Panc1 (cell line): ENCODE measurements around the gene CENPC. TPM values are rescaled to one million over a fixed set of nuclear protein-coding genes. Genes with fewer than 3 reads are reported as not detected.

ENCODE experiments used
- ATAC-seq: fragments of 200-7000 bp; cut with Tn5 transposase; 2 replicates; pipeline ENCODE4 v1.9.1; 2020; ENCODE audit warnings: mild to moderate bottlenecking, moderate library complexity
- BruUV-seq: library from RNA; stranded (reverse); fragments of 400-500 nt; replicated peaks from 2 replicates; lab custom pipeline; 2021; lab: Mats Ljungman, UMichigan
- CTCF ChIA-PET: fragments of 300-600 bp; sonication (Branson Sonifier 250); formaldehyde crosslinking; loops from one replicate; lab custom pipeline; 2022; ENCODE audit warnings: antibody characterized with exemption; lab: Charles Lee
- POLR2A ChIA-PET: fragments of 300-600 bp; sonication (Branson Sonifier 250); formaldehyde crosslinking; loops from one replicate; lab custom pipeline; 2022; ENCODE audit warnings: antibody characterized with exemption; lab: Charles Lee
- DNase-seq: peaks from one replicate; pipeline ENCODE4 v3.0.0-alpha.2; 2010; ENCODE audit warnings: low read depth, low spot score
- H3K27ac ChIP-seq: 2 replicates; pipeline ENCODE4 v1.5.1; 2011; ENCODE audit warnings: mild to moderate bottlenecking, low read length, inconsistent platforms
- H3K27me3 ChIP-seq: fragments of 200-500 bp; sonication (Bioruptor generic); 2 replicates; pipeline ENCODE4 v1.6.0; 2014; ENCODE audit warnings: low read length, inconsistent platforms; ENCODE audit not compliant: control insufficient read depth, insufficient read depth
- H3K36me3 ChIP-seq: fragments of 200-500 bp; sonication (Bioruptor generic); 2 replicates; pipeline ENCODE4 v1.5.1; 2014; ENCODE audit warnings: inconsistent platforms, mild to moderate bottlenecking, low read length, moderate library complexity; ENCODE audit not compliant: control insufficient read depth, insufficient read depth
- H3K4me1 ChIP-seq: 2 replicates; pipeline ENCODE4 v1.5.1; 2011; ENCODE audit warnings: inconsistent platforms, mild to moderate bottlenecking, low read length, moderate library complexity; ENCODE audit not compliant: control insufficient read depth, insufficient read depth
- H3K4me3 ChIP-seq, 2 experiments: 2 replicates each; pipeline ENCODE4 v1.5.1; 2011 to 2012; ENCODE audit warnings: low read depth in 2 of 2, low read length in 2 of 2, mild to moderate bottlenecking in 2 of 2, inconsistent platforms in 1 of 2, moderate library complexity in 1 of 2
- H3K9me3 ChIP-seq: fragments of 200-500 bp; sonication (Bioruptor generic); 2 replicates; pipeline ENCODE4 v1.5.1; 2014; ENCODE audit warnings: low read depth, mild to moderate bottlenecking, inconsistent platforms, low read length, moderate library complexity; ENCODE audit not compliant: control insufficient read depth, insufficient read depth
- POLR2AphosphoS5 ChIP-seq: IDR thresholded peaks from 2 replicates; pipeline ENCODE4 v1.6.1; 2012; ENCODE audit warnings: mild to moderate bottlenecking, low read depth, low read length, moderate library complexity
- SIN3A ChIP-seq: IDR thresholded peaks from 2 replicates; pipeline ENCODE4 v1.6.1; 2012; ENCODE audit warnings: low read depth, mild to moderate bottlenecking, low read length, moderate library complexity, borderline replicate concordance; ENCODE audit not compliant: insufficient read depth
- TCF7L2 ChIP-seq: IDR thresholded peaks from 2 replicates; pipeline ENCODE4 v1.6.1; 2011; ENCODE audit warnings: mild to moderate bottlenecking, low read depth, low read length, inconsistent platforms
- in situ Hi-C: cut with HindIII; loops from 2 replicates; pipeline ENCODE4 v1.10.0; 2016; ENCODE audit warnings: low sequenced_read_pairs, low pct_unique_long_range_greater_than_20kb
- intact Hi-C: fragments of 100-400 bp; cut with micrococcal nuclease; formaldehyde crosslinking; loops from one replicate; pipeline ENCODE4 v1.10.0; 2022; ENCODE audit not compliant: unreplicated experiment
- total RNA-seq: library from RNA; stranded (reverse); gene quantifications from one replicate; pipeline ENCODE4 v1.2.1, GENCODE V29; 2021; ENCODE audit not compliant: unreplicated experiment
- TF ChIP-seq, protein P1 (sequence below), 2 experiments: IDR thresholded peaks; 2 replicates each; pipeline ENCODE4 v1.6.1; 2011 to 2012; ENCODE audit warnings: low read depth in 2 of 2, control low read depth in 1 of 2, low read length in 1 of 2, mild to moderate bottlenecking in 1 of 2, moderate library complexity in 1 of 2; ENCODE audit not compliant: insufficient read depth in 1 of 2
- TF ChIP-seq, protein P2 (sequence below): fragments of 450-650 bp; IDR thresholded peaks from 2 replicates; pipeline ENCODE4 v1.5.1; 2017; ENCODE audit warnings: mild to moderate bottlenecking

CENPC gene
- total RNA-seq, 1 experiment from 2014 or later, result 10.1 TPM

DNA sequence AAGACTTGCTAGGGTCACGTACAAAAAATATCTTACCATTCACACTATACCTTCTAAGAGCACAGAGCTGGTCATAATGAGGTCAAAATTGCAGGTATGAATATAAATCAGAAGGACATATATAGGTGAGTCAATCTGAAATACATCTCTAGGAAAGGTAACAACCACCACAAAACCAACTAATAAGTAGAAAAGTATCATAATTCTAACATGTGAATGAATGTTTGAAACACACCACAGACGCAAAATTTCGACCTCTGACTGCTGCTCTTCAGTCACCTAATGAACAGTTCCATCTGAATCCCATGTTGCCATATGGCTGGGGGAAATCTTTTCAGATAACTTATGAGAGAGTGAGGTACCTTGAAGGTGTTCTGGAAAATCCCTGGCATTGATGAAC is 35.3 kb upstream of the CENPC start:
- H3K4me1 ChIP-seq, result no peaks in the 10 kb centered on the region
- ATAC-seq, result no peak
- ChIA-PET POLR2A (no interaction called here), CTCF (no interaction called here)
- no peak overlapping the region for H3K27ac ChIP-seq
- H3K36me3 ChIP-seq, result no peaks in the 10 kb centered on the region
- no TSS peak for BruUV-seq
- intact Hi-C loops, result no loop called here
- in situ Hi-C loops, result no loop called here
- no peak overlapping the region for H3K4me3 ChIP-seq
- no peak for DNase-seq
- H3K9me3 ChIP-seq, result no peaks in the 10 kb centered on the region
- no peak for TF ChIP-seq POLR2AphosphoS5
- H3K27me3 ChIP-seq, result no peaks in the 10 kb centered on the region

DNA sequence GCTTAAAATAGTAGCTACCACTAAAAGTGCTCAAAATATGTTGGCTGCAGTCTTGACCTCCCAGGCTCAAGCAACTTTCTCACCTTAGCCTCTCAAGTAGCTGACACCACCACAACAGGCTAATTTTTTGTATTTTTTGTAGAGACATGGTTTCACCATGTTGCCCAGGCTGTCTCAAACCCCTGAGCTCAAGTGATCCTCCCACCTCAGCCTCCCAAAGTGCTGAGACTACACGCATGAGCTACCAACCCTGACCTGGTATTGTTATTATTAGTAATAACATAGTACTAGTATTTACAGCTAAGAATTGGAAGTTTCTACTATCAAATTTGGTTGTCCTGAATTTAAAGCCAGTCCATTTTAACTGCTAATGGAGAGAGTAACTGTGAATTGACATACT is 31.2 kb upstream of the CENPC start:
- H3K4me3 ChIP-seq, result no peak overlapping the region
- no peaks in the 10 kb centered on the region for H3K9me3 ChIP-seq
- DNase-seq (no peak), ATAC-seq (no peak)
- CTCF ChIA-PET, result no interaction called here
- in situ Hi-C loops (no loop called here), intact Hi-C loops (no loop called here)
- H3K36me3 ChIP-seq, result no peaks in the 10 kb centered on the region
- BruUV-seq, result no TSS peak
- H3K4me1 ChIP-seq, result no peaks in the 10 kb centered on the region
- H3K27me3 ChIP-seq, result no peaks in the 10 kb centered on the region
- H3K27ac ChIP-seq, result no peak overlapping the region
- POLR2A ChIA-PET, result no interaction called here
- TF ChIP-seq TCF7L2 (no peak), POLR2AphosphoS5 (no peak), SIN3A (no peak)
- TF ChIP-seq, protein P1, sequence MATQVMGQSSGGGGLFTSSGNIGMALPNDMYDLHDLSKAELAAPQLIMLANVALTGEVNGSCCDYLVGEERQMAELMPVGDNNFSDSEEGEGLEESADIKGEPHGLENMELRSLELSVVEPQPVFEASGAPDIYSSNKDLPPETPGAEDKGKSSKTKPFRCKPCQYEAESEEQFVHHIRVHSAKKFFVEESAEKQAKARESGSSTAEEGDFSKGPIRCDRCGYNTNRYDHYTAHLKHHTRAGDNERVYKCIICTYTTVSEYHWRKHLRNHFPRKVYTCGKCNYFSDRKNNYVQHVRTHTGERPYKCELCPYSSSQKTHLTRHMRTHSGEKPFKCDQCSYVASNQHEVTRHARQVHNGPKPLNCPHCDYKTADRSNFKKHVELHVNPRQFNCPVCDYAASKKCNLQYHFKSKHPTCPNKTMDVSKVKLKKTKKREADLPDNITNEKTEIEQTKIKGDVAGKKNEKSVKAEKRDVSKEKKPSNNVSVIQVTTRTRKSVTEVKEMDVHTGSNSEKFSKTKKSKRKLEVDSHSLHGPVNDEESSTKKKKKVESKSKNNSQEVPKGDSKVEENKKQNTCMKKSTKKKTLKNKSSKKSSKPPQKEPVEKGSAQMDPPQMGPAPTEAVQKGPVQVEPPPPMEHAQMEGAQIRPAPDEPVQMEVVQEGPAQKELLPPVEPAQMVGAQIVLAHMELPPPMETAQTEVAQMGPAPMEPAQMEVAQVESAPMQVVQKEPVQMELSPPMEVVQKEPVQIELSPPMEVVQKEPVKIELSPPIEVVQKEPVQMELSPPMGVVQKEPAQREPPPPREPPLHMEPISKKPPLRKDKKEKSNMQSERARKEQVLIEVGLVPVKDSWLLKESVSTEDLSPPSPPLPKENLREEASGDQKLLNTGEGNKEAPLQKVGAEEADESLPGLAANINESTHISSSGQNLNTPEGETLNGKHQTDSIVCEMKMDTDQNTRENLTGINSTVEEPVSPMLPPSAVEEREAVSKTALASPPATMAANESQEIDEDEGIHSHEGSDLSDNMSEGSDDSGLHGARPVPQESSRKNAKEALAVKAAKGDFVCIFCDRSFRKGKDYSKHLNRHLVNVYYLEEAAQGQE (IDR thresholded peaks at IDR 0.05; ENCODE audit: insufficient read depth in 1 of 2, low read depth in 2 of 2, low read length in 1 of 2), result no peak
- TF ChIP-seq, protein P2, sequence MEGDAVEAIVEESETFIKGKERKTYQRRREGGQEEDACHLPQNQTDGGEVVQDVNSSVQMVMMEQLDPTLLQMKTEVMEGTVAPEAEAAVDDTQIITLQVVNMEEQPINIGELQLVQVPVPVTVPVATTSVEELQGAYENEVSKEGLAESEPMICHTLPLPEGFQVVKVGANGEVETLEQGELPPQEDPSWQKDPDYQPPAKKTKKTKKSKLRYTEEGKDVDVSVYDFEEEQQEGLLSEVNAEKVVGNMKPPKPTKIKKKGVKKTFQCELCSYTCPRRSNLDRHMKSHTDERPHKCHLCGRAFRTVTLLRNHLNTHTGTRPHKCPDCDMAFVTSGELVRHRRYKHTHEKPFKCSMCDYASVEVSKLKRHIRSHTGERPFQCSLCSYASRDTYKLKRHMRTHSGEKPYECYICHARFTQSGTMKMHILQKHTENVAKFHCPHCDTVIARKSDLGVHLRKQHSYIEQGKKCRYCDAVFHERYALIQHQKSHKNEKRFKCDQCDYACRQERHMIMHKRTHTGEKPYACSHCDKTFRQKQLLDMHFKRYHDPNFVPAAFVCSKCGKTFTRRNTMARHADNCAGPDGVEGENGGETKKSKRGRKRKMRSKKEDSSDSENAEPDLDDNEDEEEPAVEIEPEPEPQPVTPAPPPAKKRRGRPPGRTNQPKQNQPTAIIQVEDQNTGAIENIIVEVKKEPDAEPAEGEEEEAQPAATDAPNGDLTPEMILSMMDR, result no peak

DNA sequence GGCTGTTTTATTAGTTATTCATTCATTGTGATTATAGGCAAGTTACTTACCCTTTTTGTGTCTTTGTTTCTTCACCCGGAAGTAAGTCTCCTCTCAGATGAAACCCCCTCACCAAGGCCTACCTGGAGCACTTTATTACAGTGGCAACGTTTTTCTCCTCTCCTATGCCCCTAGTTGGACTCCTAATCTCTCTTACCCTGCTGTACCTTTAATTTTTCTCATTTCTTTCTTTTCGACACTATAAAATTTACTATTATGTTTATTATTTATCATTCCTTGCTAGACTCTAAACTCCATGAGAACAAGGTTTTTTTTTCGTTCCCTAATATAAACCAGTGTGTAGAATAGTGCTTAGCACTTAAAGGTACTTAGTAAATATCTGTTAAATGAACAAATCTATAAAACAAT is 30.8 kb upstream of the CENPC start:
- BruUV-seq, result no TSS peak
- Histone ChIP-seq H3K36me3 (no peaks in the 10 kb centered on the region), H3K4me1 (no peaks in the 10 kb centered on the region), H3K27ac (no peak overlapping the region), H3K4me3 (no peak overlapping the region), H3K27me3 (no peaks in the 10 kb centered on the region), H3K9me3 (no peaks in the 10 kb centered on the region)
- no peak for TF ChIP-seq SIN3A
- TF ChIP-seq TCF7L2, result no peak
- TF ChIP-seq, protein P2, result no peak
- TF ChIP-seq POLR2AphosphoS5, result no peak
- TF ChIP-seq, protein P1 (IDR thresholded peaks at IDR 0.05; ENCODE audit: insufficient read depth in 1 of 2, low read depth in 2 of 2, low read length in 1 of 2), result no peak
- DNase-seq (no peak), ATAC-seq (no peak)
- POLR2A ChIA-PET, result no interaction called here
- in situ Hi-C loops, result no loop called here
- CTCF ChIA-PET, result no interaction called here
- intact Hi-C loops, result no loop called here
